Gastrocnemius medialis (tissue), 4 donors: ENCODE data around the gene CAVIN2.

Experiments used
- POLR2A ChIP-seq, 2 donors: fragments of 450-650 bp; IDR thresholded peaks; one replicate each; pipeline ENCODE4 v1.6.1; 2017; ENCODE audit warnings: antibody characterized with exemption in 2 of 2, mild to moderate bottlenecking in 2 of 2, moderate library complexity in 2 of 2
- TF ChIP-seq, protein P1 (sequence below), 5 experiments: fragments of 450-650 bp in 3 of 5; fragments of 200-600 bp in 2 of 5; sonication (generic) in 2 of 5; IDR thresholded peaks in 4 of 5; conservative IDR thresholded peaks in 1 of 5; 1 replicate in 4 of 5; 2 replicates in 1 of 5; pipeline ENCODE4 v1.5.1; 2016 to 2019; ENCODE audit warnings: antibody characterized with exemption in 5 of 5, mild to moderate bottlenecking in 3 of 5, moderate library complexity in 3 of 5

DNA sequence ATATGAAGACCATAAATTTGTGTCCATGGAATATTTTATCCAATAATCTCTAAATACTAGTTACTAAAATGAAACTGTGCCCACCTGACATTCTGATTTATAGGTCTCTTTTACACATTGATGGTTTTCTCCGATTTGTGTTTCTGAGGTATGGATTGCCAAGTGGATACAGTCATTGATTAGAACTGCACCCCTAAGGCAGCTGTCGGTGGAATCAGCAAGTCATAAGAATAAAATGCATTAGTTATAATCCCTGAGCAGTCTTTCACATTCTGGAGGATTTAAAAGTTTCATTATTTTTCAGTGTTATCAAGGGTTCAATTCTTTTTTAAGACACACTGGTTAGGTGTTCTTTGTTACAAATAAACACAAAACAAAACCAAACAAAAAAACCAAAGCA is 6.0 kb downstream of the CAVIN2 start:
- TF ChIP-seq, protein P1, sequence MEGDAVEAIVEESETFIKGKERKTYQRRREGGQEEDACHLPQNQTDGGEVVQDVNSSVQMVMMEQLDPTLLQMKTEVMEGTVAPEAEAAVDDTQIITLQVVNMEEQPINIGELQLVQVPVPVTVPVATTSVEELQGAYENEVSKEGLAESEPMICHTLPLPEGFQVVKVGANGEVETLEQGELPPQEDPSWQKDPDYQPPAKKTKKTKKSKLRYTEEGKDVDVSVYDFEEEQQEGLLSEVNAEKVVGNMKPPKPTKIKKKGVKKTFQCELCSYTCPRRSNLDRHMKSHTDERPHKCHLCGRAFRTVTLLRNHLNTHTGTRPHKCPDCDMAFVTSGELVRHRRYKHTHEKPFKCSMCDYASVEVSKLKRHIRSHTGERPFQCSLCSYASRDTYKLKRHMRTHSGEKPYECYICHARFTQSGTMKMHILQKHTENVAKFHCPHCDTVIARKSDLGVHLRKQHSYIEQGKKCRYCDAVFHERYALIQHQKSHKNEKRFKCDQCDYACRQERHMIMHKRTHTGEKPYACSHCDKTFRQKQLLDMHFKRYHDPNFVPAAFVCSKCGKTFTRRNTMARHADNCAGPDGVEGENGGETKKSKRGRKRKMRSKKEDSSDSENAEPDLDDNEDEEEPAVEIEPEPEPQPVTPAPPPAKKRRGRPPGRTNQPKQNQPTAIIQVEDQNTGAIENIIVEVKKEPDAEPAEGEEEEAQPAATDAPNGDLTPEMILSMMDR (IDR thresholded peaks at IDR 0.05 in 4 of 5, conservative IDR thresholded peaks at IDR 0.05 in 1 of 5), result no peak
- no peak for TF ChIP-seq POLR2A (IDR thresholded peaks at IDR 0.05)
